ENCODE measurements around the gene TXNDC2.
"Not testable (repeated sequence)": the region's sequence is repeated elsewhere in the genome, so short reads cannot be mapped to it uniquely, and the experiment has no call there.

Gene TXNDC2

DNA sequence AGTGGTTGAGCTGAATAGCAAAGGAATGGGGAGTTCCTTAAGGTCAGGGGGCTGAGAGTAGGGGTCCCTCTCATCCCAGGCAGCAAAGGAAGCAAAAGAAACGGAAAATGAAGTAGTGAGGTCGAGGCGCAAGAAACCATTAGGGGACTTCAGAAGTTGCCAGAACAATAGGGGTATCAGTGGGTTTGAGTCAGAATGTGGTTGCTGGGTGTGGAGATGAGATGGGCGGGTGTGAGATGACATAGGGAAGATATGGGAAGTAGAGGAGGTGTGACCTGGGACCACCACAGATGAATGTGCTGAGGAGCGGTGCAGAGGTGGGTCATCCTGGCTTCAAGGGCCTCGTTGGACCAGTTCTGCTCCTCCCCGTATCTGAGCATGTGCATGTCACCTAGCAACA is 14.9 kb downstream of the TXNDC2 start:
- no peak for DNase-seq (ENCODE audit: extremely low spot score)
- TF ChIP-seq CTCF (IDR thresholded peaks at IDR 0.05; ENCODE audit: control extremely low read depth, extremely low read depth, low read depth, missing control alignments) = no peak
- ChIA-PET POLR2A (no interaction called here), CTCF (no interaction called here)

DNA sequence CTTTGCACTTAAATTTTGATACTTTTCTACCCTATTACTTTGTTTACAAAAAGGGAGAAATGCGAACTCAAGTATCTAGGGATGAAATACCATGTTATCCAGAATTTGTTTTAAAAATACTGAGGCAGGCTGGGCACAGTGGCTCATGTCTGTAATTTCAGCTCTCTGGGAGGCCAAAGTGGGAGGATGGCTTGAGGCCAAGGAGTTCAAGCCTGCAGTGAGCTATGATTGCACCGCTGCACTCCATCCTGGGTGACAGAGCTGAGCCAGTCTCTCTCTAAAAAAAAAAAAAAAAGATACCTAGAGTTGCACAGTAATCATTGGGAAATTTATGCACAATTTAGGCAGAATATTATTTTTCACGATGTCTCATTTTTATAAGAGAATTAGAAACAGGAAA is 15.6 kb downstream of the TXNDC2 start:
- no peak for TF ChIP-seq CTCF (IDR thresholded peaks at IDR 0.05; ENCODE audit: control extremely low read depth, extremely low read depth, low read depth, missing control alignments)
- no peak for DNase-seq (ENCODE audit: extremely low spot score)
- POLR2A ChIA-PET = no interaction called here
- CTCF ChIA-PET = no interaction called here

- DNase-seq (ENCODE audit: extremely low spot score); POLR2A ChIA-PET; CTCF ChIA-PET: not testable (repeated sequence)
Observed at GRCh38 chr18:9902264-9902663, 16.5 kb downstream of the TXNDC2 start.

- ChIA-PET POLR2A (no interaction called here), CTCF (no interaction called here)
- DNase-seq (ENCODE audit: extremely low spot score) = no peak
- TF ChIP-seq CTCF (IDR thresholded peaks at IDR 0.05; ENCODE audit: control extremely low read depth, extremely low read depth, low read depth, missing control alignments) = no peak
Observed at GRCh38 chr18:9902832-9903231, 17.1 kb downstream of the TXNDC2 start.

DNA sequence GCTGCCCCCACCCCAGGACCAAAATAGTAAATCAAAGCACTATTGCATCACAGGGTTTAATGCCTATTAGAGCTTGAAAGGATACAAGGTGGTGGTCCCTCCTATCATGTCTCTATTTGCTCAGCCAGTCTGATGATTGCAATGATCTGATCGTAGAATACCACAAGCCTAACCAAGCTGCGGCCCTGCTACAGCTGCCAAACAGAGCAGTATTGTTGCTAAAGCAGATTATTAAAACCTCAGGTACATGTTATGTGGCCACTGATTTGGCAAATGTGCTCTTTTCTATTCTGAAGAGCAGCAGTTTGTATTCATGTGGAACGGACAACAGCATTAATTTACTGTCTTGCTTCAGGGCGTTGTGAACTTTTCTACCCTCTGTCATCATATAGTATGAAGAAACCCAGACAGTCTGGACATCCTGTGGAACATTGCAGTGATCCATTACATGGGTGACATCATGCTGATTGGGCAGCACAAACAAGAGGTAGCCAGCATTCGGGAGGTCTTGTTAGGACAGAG is 19.7 kb downstream of the TXNDC2 start:
- no peak for DNase-seq (ENCODE audit: extremely low spot score)
- CTCF ChIA-PET = no interaction called here
- TF ChIP-seq CTCF (IDR thresholded peaks at IDR 0.05; ENCODE audit: control extremely low read depth, extremely low read depth, low read depth, missing control alignments) = no peak
- POLR2A ChIA-PET = no interaction called here

GRCh38 chr18:9906481-9906880 is 20.7 kb downstream of the TXNDC2 start:
- ChIA-PET CTCF (no interaction called here), POLR2A (no interaction called here)
- DNase-seq (ENCODE audit: extremely low spot score) = no peak
- TF ChIP-seq CTCF (IDR thresholded peaks at IDR 0.05; ENCODE audit: control extremely low read depth, extremely low read depth, low read depth, missing control alignments) = no peak

DNA sequence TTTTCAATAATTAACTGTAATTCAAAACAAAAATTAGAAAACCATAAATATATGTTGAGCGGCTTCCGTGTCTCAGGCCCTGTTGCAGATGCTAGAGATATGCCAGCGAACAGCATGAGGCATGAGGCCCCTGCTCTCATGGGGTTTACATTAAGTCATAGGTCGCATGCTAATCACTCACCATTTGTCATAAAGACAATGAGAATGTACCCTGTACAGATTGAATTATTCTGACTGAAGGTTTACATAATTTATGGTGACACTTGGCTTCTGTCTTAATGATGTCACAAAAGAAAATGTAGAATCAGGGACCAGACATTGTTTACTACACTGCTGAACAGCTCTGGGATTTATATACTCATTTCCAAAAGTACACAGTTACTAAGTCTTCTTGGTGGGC is 22.1 kb downstream of the TXNDC2 start:
- POLR2A ChIA-PET = no interaction called here
- no peak for DNase-seq (ENCODE audit: extremely low spot score)
- TF ChIP-seq CTCF (IDR thresholded peaks at IDR 0.05; ENCODE audit: control extremely low read depth, extremely low read depth, low read depth, missing control alignments) = no peak
- CTCF ChIA-PET = interaction anchor here (1.0 kb wide), 1 partner anchor 14 kb away, joined by 3 read pairs; no protein-coding TSS in a partner anchor
